RPMI8226 (cell line): ENCODE measurements around the gene ALPI.
"Not testable (repeated sequence)": the region's sequence is repeated elsewhere in the genome, so short reads cannot be mapped to it uniquely, and the experiment has no call there.

ENCODE experiments used
- DNase-seq: peaks from one replicate; pipeline ENCODE4 v3.0.0-alpha.2; 2015

The ALPI gene

GRCh38 chr2:232421189-232421785, 34.7 kb upstream of the ALPI start:
- no peak for DNase-seq

GRCh38 chr2:232422051-232422450, 33.9 kb upstream of the ALPI start:
- no peak for DNase-seq

GRCh38 chr2:232422996-232423395, 33.0 kb upstream of the ALPI start:
- DNase-seq: not testable (repeated sequence)

- not testable (repeated sequence) for DNase-seq
Observed at GRCh38 chr2:232423407-232423806, 32.5 kb upstream of the ALPI start.

- DNase-seq: no peak
Observed at GRCh38 chr2:232431705-232432590, 24.0 kb upstream of the ALPI start.

- DNase-seq: no peak
Observed at GRCh38 chr2:232432598-232433184, 23.3 kb upstream of the ALPI start.

GRCh38 chr2:232433622-232434021, 22.3 kb upstream of the ALPI start:
- not testable (repeated sequence) for DNase-seq

- no peak for DNase-seq
Observed at GRCh38 chr2:232434091-232434490, 21.9 kb upstream of the ALPI start.

- no peak for DNase-seq
Observed at GRCh38 chr2:232434563-232435374, 21.2 kb upstream of the ALPI start.

- DNase-seq: no peak
Observed at GRCh38 chr2:232435375-232435648, 20.6 kb upstream of the ALPI start.

GRCh38 chr2:232435805-232436204, 20.1 kb upstream of the ALPI start:
- DNase-seq: no peak

GRCh38 chr2:232436381-232437194, 19.4 kb upstream of the ALPI start:
- no peak for DNase-seq

- no peak for DNase-seq
Observed at GRCh38 chr2:232437195-232437571, 18.8 kb upstream of the ALPI start.

- no peak for DNase-seq
Observed at GRCh38 chr2:232438091-232438490, 17.9 kb upstream of the ALPI start.

GRCh38 chr2:232438951-232439757, 16.8 kb upstream of the ALPI start:
- no peak for DNase-seq

GRCh38 chr2:232439758-232440135, 16.2 kb upstream of the ALPI start:
- no peak for DNase-seq

GRCh38 chr2:232440220-232441018, 15.5 kb upstream of the ALPI start:
- DNase-seq: peak; percentile 78

- DNase-seq: no peak
Observed at GRCh38 chr2:232441147-232441651, 14.8 kb upstream of the ALPI start.

GRCh38 chr2:232441922-232442321, 14.0 kb upstream of the ALPI start:
- DNase-seq: not testable (repeated sequence)

- DNase-seq: not testable (repeated sequence)
Observed at GRCh38 chr2:232442431-232442830, 13.5 kb upstream of the ALPI start.

GRCh38 chr2:232443047-232443446, 12.9 kb upstream of the ALPI start:
- not testable (repeated sequence) for DNase-seq
